HepG2 (cell line): ENCODE data around the gene MS4A13.

ENCODE experiments used
- ADNP ChIP-seq: sonication (generic); formaldehyde crosslinking; IDR thresholded peaks from 2 replicates; pipeline ENCODE4 v1.4.0; 2020; ENCODE audit warnings: missing genetic modification reagents
- GTF2F1 ChIP-seq: fragments of 150-350 bp; IDR thresholded peaks from 2 replicates; pipeline ENCODE4 v1.6.1; 2014; ENCODE audit warnings: low read length
- GTF3A ChIP-seq: sonication (generic); formaldehyde crosslinking; conservative IDR thresholded peaks from 2 replicates; pipeline ENCODE4 v1.4.0; 2020; ENCODE audit warnings: mild to moderate bottlenecking, missing genetic modification reagents
- NR3C1 ChIP-seq: sonication (generic); formaldehyde crosslinking; IDR thresholded peaks from 2 replicates; pipeline ENCODE4 v1.4.0; 2020; ENCODE audit warnings: missing genetic modification reagents
- RELA ChIP-seq: sonication (generic); formaldehyde crosslinking; IDR thresholded peaks from 2 replicates; pipeline ENCODE4 v1.4.0; 2020; ENCODE audit warnings: missing genetic modification reagents
- ZKSCAN5 ChIP-seq: sonication (generic); formaldehyde crosslinking; IDR thresholded peaks from 2 replicates; pipeline ENCODE4 v1.5.1; 2020; ENCODE audit warnings: mild to moderate bottlenecking, missing genetic modification reagents
- ZNF124 ChIP-seq: sonication (generic); formaldehyde crosslinking; IDR thresholded peaks from 2 replicates; pipeline ENCODE4 v1.4.0; 2020; ENCODE audit warnings: missing genetic modification reagents
- ZSCAN30 ChIP-seq: sonication (generic); formaldehyde crosslinking; IDR thresholded peaks from 2 replicates; pipeline ENCODE4 v1.5.0; 2020; ENCODE audit warnings: mild to moderate bottlenecking, missing genetic modification reagents
- TF ChIP-seq, protein P1 (sequence below): sonication (generic); formaldehyde crosslinking; IDR thresholded peaks from 2 replicates; pipeline ENCODE4 v1.4.0; 2020; ENCODE audit warnings: missing genetic modification reagents
- TF ChIP-seq, protein P2 (sequence below): IDR thresholded peaks from 2 replicates; pipeline ENCODE4 v1.6.1; 2012; ENCODE audit warnings: low read length, improper control_type of control experiment
- TF ChIP-seq, protein P3 (sequence below): sonication (generic); formaldehyde crosslinking; IDR thresholded peaks from 2 replicates; pipeline ENCODE4 v1.4.0; 2020; ENCODE audit warnings: mild to moderate bottlenecking, missing genetic modification reagents
- TF ChIP-seq, protein P4 (sequence below): sonication (generic); formaldehyde crosslinking; IDR thresholded peaks from 2 replicates; pipeline ENCODE4 v1.9.0; 2021; ENCODE audit warnings: missing genetic modification reagents, borderline replicate concordance
- TF ChIP-seq, protein P5 (sequence below): sonication (generic); formaldehyde crosslinking; IDR thresholded peaks from 2 replicates; pipeline ENCODE4 v1.5.0; 2020; ENCODE audit warnings: mild to moderate bottlenecking, missing genetic modification reagents, moderate library complexity
- TF ChIP-seq, protein P6 (sequence below): sonication (generic); formaldehyde crosslinking; IDR thresholded peaks from 2 replicates; pipeline ENCODE4 v1.9.0; 2021; ENCODE audit warnings: mild to moderate bottlenecking, missing genetic modification reagents

DNA sequence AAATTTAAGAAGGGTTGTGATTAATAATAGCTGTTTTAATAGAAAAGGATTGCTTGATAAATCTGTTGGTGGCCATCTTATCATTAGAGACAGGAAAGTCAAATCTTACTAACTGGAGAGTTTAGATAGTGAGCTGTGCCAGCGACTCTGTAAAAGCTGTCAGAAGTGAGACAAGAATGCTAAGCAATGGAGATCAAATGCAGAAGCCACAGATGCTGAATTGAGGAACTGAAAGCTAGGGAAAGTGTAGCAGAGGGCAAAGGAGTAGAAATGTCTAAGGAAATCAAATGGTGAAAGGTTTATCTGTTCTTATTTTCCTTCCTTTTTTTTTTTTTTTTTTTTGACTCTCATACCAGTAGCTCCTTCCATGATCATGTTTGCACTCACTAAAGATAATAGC, 13.7 kb downstream of the MS4A13 start:
- TF ChIP-seq, protein P1, sequence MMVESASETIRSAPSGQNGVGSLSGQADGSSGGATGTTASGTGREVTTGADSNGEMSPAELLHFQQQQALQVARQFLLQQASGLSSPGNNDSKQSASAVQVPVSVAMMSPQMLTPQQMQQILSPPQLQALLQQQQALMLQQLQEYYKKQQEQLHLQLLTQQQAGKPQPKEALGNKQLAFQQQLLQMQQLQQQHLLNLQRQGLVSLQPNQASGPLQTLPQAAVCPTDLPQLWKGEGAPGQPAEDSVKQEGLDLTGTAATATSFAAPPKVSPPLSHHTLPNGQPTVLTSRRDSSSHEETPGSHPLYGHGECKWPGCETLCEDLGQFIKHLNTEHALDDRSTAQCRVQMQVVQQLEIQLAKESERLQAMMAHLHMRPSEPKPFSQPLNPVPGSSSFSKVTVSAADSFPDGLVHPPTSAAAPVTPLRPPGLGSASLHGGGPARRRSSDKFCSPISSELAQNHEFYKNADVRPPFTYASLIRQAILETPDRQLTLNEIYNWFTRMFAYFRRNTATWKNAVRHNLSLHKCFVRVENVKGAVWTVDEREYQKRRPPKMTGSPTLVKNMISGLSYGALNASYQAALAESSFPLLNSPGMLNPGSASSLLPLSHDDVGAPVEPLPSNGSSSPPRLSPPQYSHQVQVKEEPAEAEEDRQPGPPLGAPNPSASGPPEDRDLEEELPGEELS (CRISPR knock-in tag): no peak
- TF ChIP-seq GTF3A (CRISPR knock-in tag) (no peak), ZKSCAN5 (CRISPR knock-in tag) (no peak), NR3C1 (CRISPR knock-in tag) (no peak), RELA (CRISPR knock-in tag) (no peak), ZNF124 (CRISPR knock-in tag) (no peak), ZSCAN30 (no peak), GTF2F1 (no peak), ADNP (CRISPR knock-in tag) (no peak)
- TF ChIP-seq, protein P2, sequence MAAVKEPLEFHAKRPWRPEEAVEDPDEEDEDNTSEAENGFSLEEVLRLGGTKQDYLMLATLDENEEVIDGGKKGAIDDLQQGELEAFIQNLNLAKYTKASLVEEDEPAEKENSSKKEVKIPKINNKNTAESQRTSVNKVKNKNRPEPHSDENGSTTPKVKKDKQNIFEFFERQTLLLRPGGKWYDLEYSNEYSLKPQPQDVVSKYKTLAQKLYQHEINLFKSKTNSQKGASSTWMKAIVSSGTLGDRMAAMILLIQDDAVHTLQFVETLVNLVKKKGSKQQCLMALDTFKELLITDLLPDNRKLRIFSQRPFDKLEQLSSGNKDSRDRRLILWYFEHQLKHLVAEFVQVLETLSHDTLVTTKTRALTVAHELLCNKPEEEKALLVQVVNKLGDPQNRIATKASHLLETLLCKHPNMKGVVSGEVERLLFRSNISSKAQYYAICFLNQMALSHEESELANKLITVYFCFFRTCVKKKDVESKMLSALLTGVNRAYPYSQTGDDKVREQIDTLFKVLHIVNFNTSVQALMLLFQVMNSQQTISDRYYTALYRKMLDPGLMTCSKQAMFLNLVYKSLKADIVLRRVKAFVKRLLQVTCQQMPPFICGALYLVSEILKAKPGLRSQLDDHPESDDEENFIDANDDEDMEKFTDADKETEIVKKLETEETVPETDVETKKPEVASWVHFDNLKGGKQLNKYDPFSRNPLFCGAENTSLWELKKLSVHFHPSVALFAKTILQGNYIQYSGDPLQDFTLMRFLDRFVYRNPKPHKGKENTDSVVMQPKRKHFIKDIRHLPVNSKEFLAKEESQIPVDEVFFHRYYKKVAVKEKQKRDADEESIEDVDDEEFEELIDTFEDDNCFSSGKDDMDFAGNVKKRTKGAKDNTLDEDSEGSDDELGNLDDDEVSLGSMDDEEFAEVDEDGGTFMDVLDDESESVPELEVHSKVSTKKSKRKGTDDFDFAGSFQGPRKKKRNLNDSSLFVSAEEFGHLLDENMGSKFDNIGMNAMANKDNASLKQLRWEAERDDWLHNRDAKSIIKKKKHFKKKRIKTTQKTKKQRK: no peak
- TF ChIP-seq, protein P3, sequence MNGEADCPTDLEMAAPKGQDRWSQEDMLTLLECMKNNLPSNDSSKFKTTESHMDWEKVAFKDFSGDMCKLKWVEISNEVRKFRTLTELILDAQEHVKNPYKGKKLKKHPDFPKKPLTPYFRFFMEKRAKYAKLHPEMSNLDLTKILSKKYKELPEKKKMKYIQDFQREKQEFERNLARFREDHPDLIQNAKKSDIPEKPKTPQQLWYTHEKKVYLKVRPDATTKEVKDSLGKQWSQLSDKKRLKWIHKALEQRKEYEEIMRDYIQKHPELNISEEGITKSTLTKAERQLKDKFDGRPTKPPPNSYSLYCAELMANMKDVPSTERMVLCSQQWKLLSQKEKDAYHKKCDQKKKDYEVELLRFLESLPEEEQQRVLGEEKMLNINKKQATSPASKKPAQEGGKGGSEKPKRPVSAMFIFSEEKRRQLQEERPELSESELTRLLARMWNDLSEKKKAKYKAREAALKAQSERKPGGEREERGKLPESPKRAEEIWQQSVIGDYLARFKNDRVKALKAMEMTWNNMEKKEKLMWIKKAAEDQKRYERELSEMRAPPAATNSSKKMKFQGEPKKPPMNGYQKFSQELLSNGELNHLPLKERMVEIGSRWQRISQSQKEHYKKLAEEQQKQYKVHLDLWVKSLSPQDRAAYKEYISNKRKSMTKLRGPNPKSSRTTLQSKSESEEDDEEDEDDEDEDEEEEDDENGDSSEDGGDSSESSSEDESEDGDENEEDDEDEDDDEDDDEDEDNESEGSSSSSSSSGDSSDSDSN (CRISPR knock-in tag): no peak
- TF ChIP-seq, protein P4, sequence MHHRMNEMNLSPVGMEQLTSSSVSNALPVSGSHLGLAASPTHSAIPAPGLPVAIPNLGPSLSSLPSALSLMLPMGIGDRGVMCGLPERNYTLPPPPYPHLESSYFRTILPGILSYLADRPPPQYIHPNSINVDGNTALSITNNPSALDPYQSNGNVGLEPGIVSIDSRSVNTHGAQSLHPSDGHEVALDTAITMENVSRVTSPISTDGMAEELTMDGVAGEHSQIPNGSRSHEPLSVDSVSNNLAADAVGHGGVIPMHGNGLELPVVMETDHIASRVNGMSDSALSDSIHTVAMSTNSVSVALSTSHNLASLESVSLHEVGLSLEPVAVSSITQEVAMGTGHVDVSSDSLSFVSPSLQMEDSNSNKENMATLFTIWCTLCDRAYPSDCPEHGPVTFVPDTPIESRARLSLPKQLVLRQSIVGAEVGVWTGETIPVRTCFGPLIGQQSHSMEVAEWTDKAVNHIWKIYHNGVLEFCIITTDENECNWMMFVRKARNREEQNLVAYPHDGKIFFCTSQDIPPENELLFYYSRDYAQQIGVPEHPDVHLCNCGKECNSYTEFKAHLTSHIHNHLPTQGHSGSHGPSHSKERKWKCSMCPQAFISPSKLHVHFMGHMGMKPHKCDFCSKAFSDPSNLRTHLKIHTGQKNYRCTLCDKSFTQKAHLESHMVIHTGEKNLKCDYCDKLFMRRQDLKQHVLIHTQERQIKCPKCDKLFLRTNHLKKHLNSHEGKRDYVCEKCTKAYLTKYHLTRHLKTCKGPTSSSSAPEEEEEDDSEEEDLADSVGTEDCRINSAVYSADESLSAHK (CRISPR knock-in tag): no peak
- TF ChIP-seq, protein P5, sequence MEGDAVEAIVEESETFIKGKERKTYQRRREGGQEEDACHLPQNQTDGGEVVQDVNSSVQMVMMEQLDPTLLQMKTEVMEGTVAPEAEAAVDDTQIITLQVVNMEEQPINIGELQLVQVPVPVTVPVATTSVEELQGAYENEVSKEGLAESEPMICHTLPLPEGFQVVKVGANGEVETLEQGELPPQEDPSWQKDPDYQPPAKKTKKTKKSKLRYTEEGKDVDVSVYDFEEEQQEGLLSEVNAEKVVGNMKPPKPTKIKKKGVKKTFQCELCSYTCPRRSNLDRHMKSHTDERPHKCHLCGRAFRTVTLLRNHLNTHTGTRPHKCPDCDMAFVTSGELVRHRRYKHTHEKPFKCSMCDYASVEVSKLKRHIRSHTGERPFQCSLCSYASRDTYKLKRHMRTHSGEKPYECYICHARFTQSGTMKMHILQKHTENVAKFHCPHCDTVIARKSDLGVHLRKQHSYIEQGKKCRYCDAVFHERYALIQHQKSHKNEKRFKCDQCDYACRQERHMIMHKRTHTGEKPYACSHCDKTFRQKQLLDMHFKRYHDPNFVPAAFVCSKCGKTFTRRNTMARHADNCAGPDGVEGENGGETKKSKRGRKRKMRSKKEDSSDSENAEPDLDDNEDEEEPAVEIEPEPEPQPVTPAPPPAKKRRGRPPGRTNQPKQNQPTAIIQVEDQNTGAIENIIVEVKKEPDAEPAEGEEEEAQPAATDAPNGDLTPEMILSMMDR (CRISPR knock-in tag): no peak
- TF ChIP-seq, protein P6, sequence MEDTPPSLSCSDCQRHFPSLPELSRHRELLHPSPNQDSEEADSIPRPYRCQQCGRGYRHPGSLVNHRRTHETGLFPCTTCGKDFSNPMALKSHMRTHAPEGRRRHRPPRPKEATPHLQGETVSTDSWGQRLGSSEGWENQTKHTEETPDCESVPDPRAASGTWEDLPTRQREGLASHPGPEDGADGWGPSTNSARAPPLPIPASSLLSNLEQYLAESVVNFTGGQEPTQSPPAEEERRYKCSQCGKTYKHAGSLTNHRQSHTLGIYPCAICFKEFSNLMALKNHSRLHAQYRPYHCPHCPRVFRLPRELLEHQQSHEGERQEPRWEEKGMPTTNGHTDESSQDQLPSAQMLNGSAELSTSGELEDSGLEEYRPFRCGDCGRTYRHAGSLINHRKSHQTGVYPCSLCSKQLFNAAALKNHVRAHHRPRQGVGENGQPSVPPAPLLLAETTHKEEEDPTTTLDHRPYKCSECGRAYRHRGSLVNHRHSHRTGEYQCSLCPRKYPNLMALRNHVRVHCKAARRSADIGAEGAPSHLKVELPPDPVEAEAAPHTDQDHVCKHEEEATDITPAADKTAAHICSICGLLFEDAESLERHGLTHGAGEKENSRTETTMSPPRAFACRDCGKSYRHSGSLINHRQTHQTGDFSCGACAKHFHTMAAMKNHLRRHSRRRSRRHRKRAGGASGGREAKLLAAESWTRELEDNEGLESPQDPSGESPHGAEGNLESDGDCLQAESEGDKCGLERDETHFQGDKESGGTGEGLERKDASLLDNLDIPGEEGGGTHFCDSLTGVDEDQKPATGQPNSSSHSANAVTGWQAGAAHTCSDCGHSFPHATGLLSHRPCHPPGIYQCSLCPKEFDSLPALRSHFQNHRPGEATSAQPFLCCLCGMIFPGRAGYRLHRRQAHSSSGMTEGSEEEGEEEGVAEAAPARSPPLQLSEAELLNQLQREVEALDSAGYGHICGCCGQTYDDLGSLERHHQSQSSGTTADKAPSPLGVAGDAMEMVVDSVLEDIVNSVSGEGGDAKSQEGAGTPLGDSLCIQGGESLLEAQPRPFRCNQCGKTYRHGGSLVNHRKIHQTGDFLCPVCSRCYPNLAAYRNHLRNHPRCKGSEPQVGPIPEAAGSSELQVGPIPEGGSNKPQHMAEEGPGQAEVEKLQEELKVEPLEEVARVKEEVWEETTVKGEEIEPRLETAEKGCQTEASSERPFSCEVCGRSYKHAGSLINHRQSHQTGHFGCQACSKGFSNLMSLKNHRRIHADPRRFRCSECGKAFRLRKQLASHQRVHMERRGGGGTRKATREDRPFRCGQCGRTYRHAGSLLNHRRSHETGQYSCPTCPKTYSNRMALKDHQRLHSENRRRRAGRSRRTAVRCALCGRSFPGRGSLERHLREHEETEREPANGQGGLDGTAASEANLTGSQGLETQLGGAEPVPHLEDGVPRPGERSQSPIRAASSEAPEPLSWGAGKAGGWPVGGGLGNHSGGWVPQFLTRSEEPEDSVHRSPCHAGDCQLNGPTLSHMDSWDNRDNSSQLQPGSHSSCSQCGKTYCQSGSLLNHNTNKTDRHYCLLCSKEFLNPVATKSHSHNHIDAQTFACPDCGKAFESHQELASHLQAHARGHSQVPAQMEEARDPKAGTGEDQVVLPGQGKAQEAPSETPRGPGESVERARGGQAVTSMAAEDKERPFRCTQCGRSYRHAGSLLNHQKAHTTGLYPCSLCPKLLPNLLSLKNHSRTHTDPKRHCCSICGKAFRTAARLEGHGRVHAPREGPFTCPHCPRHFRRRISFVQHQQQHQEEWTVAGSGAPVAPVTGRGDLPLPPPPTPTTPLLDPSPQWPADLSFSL (CRISPR knock-in tag): no peak
